Duodenal mucosa (tissue), 2 donors: ENCODE results near the gene NID2.

ENCODE experiments used
- H3K27ac ChIP-seq: one replicate; pipeline ENCODE4 v1.7.0; 2013; ENCODE audit warnings: low read depth, low read length
- H3K27me3 ChIP-seq, 2 donors: one replicate each; pipeline ENCODE4 v1.7.0; 2013; ENCODE audit warnings: low read length in 2 of 2, control low read depth in 1 of 2; ENCODE audit not compliant: insufficient read depth in 2 of 2, control insufficient read depth in 1 of 2
- H3K36me3 ChIP-seq, 2 donors: one replicate each; pipeline ENCODE4 v1.7.0; 2013; ENCODE audit warnings: low read length in 2 of 2, control low read depth in 1 of 2; ENCODE audit not compliant: insufficient read depth in 2 of 2, control insufficient read depth in 1 of 2
- H3K4me1 ChIP-seq, 2 donors: one replicate each; pipeline ENCODE4 v1.7.0; 2013; ENCODE audit warnings: low read length in 2 of 2, control low read depth in 1 of 2; ENCODE audit not compliant: insufficient read depth in 2 of 2, control insufficient read depth in 1 of 2
- H3K4me3 ChIP-seq, 2 donors: one replicate each; pipeline ENCODE4 v1.7.0; 2013; ENCODE audit warnings: low read length in 2 of 2, low read depth in 1 of 2
- H3K9ac ChIP-seq, 2 donors: one replicate each; pipeline ENCODE4 v1.7.0; 2013; ENCODE audit warnings: low read length in 2 of 2, low read depth in 1 of 2
- H3K9me3 ChIP-seq, 2 donors: one replicate each; pipeline ENCODE4 v1.7.0; 2013; ENCODE audit warnings: low read length in 2 of 2, control low read depth in 1 of 2; ENCODE audit not compliant: control insufficient read depth in 1 of 2

The NID2 gene

GRCh38 chr14:52015411-52016030 is 53.3 kb downstream of the NID2 start:
- peaks cover 12 to 16% of the 10 kb centered on the region in 2 donors for H3K36me3 ChIP-seq
- H3K4me1 ChIP-seq = peaks cover 12 to 27% of the 10 kb centered on the region in 2 donors
- H3K4me3 ChIP-seq = no peak overlapping the region
- H3K9me3 ChIP-seq = no peaks in the 10 kb centered on the region
- no peaks in the 10 kb centered on the region for H3K27me3 ChIP-seq
- no peak overlapping the region for H3K27ac ChIP-seq
- H3K9ac ChIP-seq = no peak overlapping the region

GRCh38 chr14:52014601-52015267 is 54.1 kb downstream of the NID2 start:
- Histone ChIP-seq H3K9ac (no peak overlapping the region), H3K36me3 (peaks cover 13 to 24% of the 10 kb centered on the region in 2 donors), H3K27ac (no peak overlapping the region), H3K4me1 (peaks cover 8 to 19% of the 10 kb centered on the region in 2 donors), H3K4me3 (no peak overlapping the region), H3K9me3 (no peaks in the 10 kb centered on the region), H3K27me3 (no peaks in the 10 kb centered on the region)

- no peaks in the 10 kb centered on the region for H3K27me3 ChIP-seq
- H3K36me3 ChIP-seq = peaks cover 13 to 29% of the 10 kb centered on the region in 2 donors
- no peak overlapping the region for H3K4me3 ChIP-seq
- no peak overlapping the region for H3K27ac ChIP-seq
- no peak overlapping the region for H3K9ac ChIP-seq
- peaks cover 4 to 13% of the 10 kb centered on the region in 2 donors for H3K4me1 ChIP-seq
- no peaks in the 10 kb centered on the region for H3K9me3 ChIP-seq
These were observed 54.8 kb downstream of the NID2 start for GRCh38 chr14:52013984-52014600.

GRCh38 chr14:52012635-52013034 is 56.2 kb downstream of the NID2 start:
- Histone ChIP-seq H3K9ac (no peak overlapping the region), H3K9me3 (no peaks in the 10 kb centered on the region), H3K27ac (no peak overlapping the region), H3K27me3 (no peaks in the 10 kb centered on the region), H3K36me3 (peaks cover 24 to 43% of the 10 kb centered on the region in 2 donors), H3K4me3 (no peak overlapping the region), H3K4me1 (no peaks in the 10 kb centered on the region)

GRCh38 chr14:52011523-52011922 is 57.3 kb downstream of the NID2 start:
- Histone ChIP-seq H3K36me3 (peaks cover 30 to 54% of the 10 kb centered on the region in 2 donors), H3K27ac (no peak overlapping the region), H3K4me3 (no peak overlapping the region), H3K9ac (no peak overlapping the region), H3K4me1 (no peaks in the 10 kb centered on the region), H3K27me3 (no peaks in the 10 kb centered on the region), H3K9me3 (no peaks in the 10 kb centered on the region)

GRCh38 chr14:52010173-52010693 is 58.6 kb downstream of the NID2 start:
- no peaks in the 10 kb centered on the region for H3K9me3 ChIP-seq

GRCh38 chr14:52008136-52008535 is 60.7 kb downstream of the NID2 start:
- Histone ChIP-seq H3K9ac (no peak overlapping the region), H3K27ac (no peak overlapping the region), H3K4me3 (no peak overlapping the region), H3K9me3 (no peaks in the 10 kb centered on the region), H3K36me3 (peaks cover 36 to 88% of the 10 kb centered on the region in 2 donors), H3K27me3 (no peaks in the 10 kb centered on the region), H3K4me1 (no peaks in the 10 kb centered on the region)

More at GRCh38 chr14:52010173-52010693, 58.6 kb downstream of the NID2 start:
- H3K9ac ChIP-seq = no peak overlapping the region
- no peaks in the 10 kb centered on the region for H3K4me1 ChIP-seq
- H3K36me3 ChIP-seq = peaks cover 34 to 67% of the 10 kb centered on the region in 2 donors
- H3K27me3 ChIP-seq = no peaks in the 10 kb centered on the region
- H3K27ac ChIP-seq = no peak overlapping the region
- no peak overlapping the region for H3K4me3 ChIP-seq

GRCh38 chr14:52007637-52008036 is 61.2 kb downstream of the NID2 start:
- no peak overlapping the region for H3K4me3 ChIP-seq
- no peak overlapping the region for H3K27ac ChIP-seq
- no peaks in the 10 kb centered on the region for H3K27me3 ChIP-seq
- no peaks in the 10 kb centered on the region for H3K9me3 ChIP-seq
- H3K36me3 ChIP-seq = peaks cover 37 to 93% of the 10 kb centered on the region in 2 donors
- no peaks in the 10 kb centered on the region for H3K4me1 ChIP-seq
- no peak overlapping the region for H3K9ac ChIP-seq

- Histone ChIP-seq H3K4me1 (no peaks in the 10 kb centered on the region), H3K4me3 (no peak overlapping the region), H3K9me3 (no peaks in the 10 kb centered on the region), H3K27me3 (no peaks in the 10 kb centered on the region), H3K9ac (no peak overlapping the region), H3K27ac (no peak overlapping the region), H3K36me3 (peaks cover 41 to 96% of the 10 kb centered on the region in 2 donors)
These were observed 61.6 kb downstream of the NID2 start for GRCh38 chr14:52007211-52007610.

GRCh38 chr14:52006361-52006760 is 62.5 kb downstream of the NID2 start:
- Histone ChIP-seq H3K4me1 (no peaks in the 10 kb centered on the region), H3K4me3 (no peak overlapping the region), H3K36me3 (peaks cover 43 to 98% of the 10 kb centered on the region in 2 donors), H3K27me3 (no peaks in the 10 kb centered on the region), H3K27ac (no peak overlapping the region), H3K9ac (no peak overlapping the region), H3K9me3 (no peaks in the 10 kb centered on the region)
